Suprapubic skin (tissue), 4 donors: Measurements from ENCODE around the gene GRIA1.

ENCODE experiments used
- POLR2A ChIP-seq, 2 donors: fragments of 450-650 bp; IDR thresholded peaks; one replicate each; pipeline ENCODE4 v1.6.1; 2017; ENCODE audit warnings: antibody characterized with exemption in 2 of 2, mild to moderate bottlenecking in 2 of 2, moderate library complexity in 2 of 2
- POLR2AphosphoS5 ChIP-seq, 3 donors: sonication (generic); formaldehyde crosslinking; IDR thresholded peaks; one replicate each; pipeline ENCODE4 v1.6.1; 2017; ENCODE audit warnings: antibody characterized with exemption in 3 of 3
- TF ChIP-seq, protein P1 (sequence below), 2 donors: fragments of 200-600 bp in 1 of 2; fragments of 450-650 bp in 1 of 2; sonication (generic) in 1 of 2; IDR thresholded peaks; one replicate each; pipeline ENCODE4 v1.5.1; 2016 to 2019; ENCODE audit warnings: antibody characterized with exemption in 2 of 2, mild to moderate bottlenecking in 1 of 2, moderate library complexity in 1 of 2

DNA sequence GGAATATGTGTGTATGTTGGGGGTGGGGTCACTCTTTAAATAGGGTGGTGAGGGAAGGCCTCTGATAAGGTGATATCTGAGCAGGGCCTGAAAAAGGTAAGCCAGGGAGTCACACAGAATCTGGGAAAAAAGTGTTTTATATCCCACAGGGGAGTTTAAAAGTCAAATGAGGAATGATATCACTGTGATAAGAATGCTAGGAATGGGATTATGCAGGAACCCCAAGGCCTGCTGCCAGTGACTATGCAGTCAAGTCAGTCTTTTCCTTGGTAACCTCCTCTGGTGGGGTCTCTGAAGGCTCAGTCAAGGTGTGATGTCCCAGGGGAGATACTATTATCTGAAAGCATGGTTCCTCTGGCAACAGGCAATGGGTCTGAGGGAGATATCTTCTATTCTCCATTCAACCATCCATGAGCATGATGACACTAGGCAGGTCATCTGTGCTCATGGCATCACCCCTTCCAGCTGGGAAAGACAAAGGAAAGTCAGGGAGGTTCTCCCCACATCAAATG is 53.5 kb downstream of the GRIA1 start:
- TF ChIP-seq, protein P1, sequence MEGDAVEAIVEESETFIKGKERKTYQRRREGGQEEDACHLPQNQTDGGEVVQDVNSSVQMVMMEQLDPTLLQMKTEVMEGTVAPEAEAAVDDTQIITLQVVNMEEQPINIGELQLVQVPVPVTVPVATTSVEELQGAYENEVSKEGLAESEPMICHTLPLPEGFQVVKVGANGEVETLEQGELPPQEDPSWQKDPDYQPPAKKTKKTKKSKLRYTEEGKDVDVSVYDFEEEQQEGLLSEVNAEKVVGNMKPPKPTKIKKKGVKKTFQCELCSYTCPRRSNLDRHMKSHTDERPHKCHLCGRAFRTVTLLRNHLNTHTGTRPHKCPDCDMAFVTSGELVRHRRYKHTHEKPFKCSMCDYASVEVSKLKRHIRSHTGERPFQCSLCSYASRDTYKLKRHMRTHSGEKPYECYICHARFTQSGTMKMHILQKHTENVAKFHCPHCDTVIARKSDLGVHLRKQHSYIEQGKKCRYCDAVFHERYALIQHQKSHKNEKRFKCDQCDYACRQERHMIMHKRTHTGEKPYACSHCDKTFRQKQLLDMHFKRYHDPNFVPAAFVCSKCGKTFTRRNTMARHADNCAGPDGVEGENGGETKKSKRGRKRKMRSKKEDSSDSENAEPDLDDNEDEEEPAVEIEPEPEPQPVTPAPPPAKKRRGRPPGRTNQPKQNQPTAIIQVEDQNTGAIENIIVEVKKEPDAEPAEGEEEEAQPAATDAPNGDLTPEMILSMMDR (IDR thresholded peaks at IDR 0.05): no peak
- TF ChIP-seq POLR2A (IDR thresholded peaks at IDR 0.05): no peak
- no peak for TF ChIP-seq POLR2AphosphoS5 (IDR thresholded peaks at IDR 0.05)
